Activated CD8-positive, alpha-beta memory T cell treated with anti-CD3 and anti-CD28 coated beads, Interleukin-2, amount 10 ng/mL, durations not matched to agents 7 days and 5 days (primary cell): Measurements from ENCODE around the gene SYCP1. TPM values are rescaled to one million over a fixed set of nuclear protein-coding genes. Genes with fewer than 3 reads are reported as not detected.
"Not testable (repeated sequence)": the region's sequence is repeated elsewhere in the genome, so short reads cannot be mapped to it uniquely, and the experiment has no call there.

Experiments used
- ATAC-seq: fragments of 150-1000 bp; cut with Tn5 transposase; one replicate; pipeline ENCODE4 v1.10.0; 2021; ENCODE audit warnings: moderate library complexity
- CTCF ChIA-PET: fragments of 350-600 bp; sonication (Branson Sonifier 250); formaldehyde crosslinking; loops from one replicate; lab custom pipeline; 2021; ENCODE audit warnings: antibody characterized with exemption; lab: Charles Lee
- DNase-seq: peaks from one replicate; pipeline ENCODE4 v3.0.0-alpha.2; 2020
- H3K27ac Mint-ChIP-seq: one replicate; pipeline ENCODE4 v1.8.0; 2021; ENCODE audit warnings: mild to moderate bottlenecking, mixed read lengths
- H3K27me3 Mint-ChIP-seq: one replicate; pipeline ENCODE4 v1.8.0; 2021; ENCODE audit warnings: mixed read lengths
- H3K36me3 Mint-ChIP-seq: one replicate; pipeline ENCODE4 v1.8.0; 2021; ENCODE audit warnings: mild to moderate bottlenecking, mixed read lengths
- H3K4me1 Mint-ChIP-seq: one replicate; pipeline ENCODE4 v1.8.0; 2021; ENCODE audit warnings: mixed read lengths
- H3K4me3 Mint-ChIP-seq: one replicate; pipeline ENCODE4 v1.8.0; 2021; ENCODE audit warnings: mild to moderate bottlenecking, moderate library complexity, mixed read lengths
- H3K9me3 Mint-ChIP-seq: one replicate; pipeline ENCODE4 v1.8.0; 2022; ENCODE audit warnings: low read depth, mixed read lengths
- total RNA-seq, 2 experiments: library from RNA; stranded (reverse); gene quantifications; one replicate each; pipeline ENCODE4 v1.2.3, GENCODE V29; 2021

SYCP1 gene
- total RNA-seq, 2 experiments from 2014 or later, result not detected

GRCh38 chr1:114892194-114892918, 37.7 kb downstream of the SYCP1 start:
- Mint-ChIP-seq H3K27ac (no peak overlapping the region), H3K4me3 (no peak overlapping the region), H3K4me1 (no peaks in the 10 kb centered on the region), H3K9me3 (no peaks in the 10 kb centered on the region), H3K27me3 (peaks cover 32% of the 10 kb centered on the region), H3K36me3 (no peaks in the 10 kb centered on the region)
- no peak for ATAC-seq
- CTCF ChIA-PET, result no interaction called here
- no peak for DNase-seq

DNA sequence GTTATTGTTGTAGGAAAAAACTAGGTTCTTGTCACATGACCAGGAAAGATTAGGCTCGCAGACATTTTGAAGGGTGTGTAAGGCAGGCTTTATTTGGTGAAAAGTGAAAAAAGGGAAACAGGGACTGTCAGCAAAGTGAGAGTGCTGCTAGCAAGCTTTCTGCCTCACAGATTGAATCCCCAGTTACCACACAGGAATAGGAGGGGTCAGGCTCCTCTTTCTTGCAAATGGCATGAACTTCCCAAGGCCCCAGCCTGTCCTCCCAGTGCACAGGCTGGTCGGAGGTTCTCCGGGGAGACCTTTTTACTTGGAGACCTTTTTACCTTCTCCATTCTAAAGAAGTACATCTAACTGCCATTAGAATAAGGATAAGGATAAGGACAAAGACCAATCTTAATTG, 42.1 kb downstream of the SYCP1 start:
- Mint-ChIP-seq H3K4me1 (no peaks in the 10 kb centered on the region), H3K27me3 (peaks cover 25% of the 10 kb centered on the region), H3K27ac (no peak overlapping the region), H3K4me3 (no peak overlapping the region), H3K9me3 (no peaks in the 10 kb centered on the region), H3K36me3 (no peaks in the 10 kb centered on the region)
- CTCF ChIA-PET, result no interaction called here
- ATAC-seq (no peak), DNase-seq (no peak)

GRCh38 chr1:114901814-114902213, 47.2 kb downstream of the SYCP1 start:
- no peaks in the 10 kb centered on the region for H3K36me3 Mint-ChIP-seq
- H3K4me1 Mint-ChIP-seq, result no peaks in the 10 kb centered on the region
- ATAC-seq (no peak), DNase-seq (no peak)
- H3K9me3 Mint-ChIP-seq, result no peaks in the 10 kb centered on the region
- H3K27me3 Mint-ChIP-seq, result peaks cover 12% of the 10 kb centered on the region
- H3K27ac Mint-ChIP-seq, result no peak overlapping the region
- H3K4me3 Mint-ChIP-seq, result no peak overlapping the region
- CTCF ChIA-PET, result no interaction called here

GRCh38 chr1:114902343-114902742, 47.7 kb downstream of the SYCP1 start:
- H3K9me3 Mint-ChIP-seq, result no peaks in the 10 kb centered on the region
- DNase-seq, result no peak
- ATAC-seq, result no peak
- no peak overlapping the region for H3K27ac Mint-ChIP-seq
- no peak overlapping the region for H3K4me3 Mint-ChIP-seq
- CTCF ChIA-PET, result no interaction called here
- no peaks in the 10 kb centered on the region for H3K36me3 Mint-ChIP-seq
- no peaks in the 10 kb centered on the region for H3K4me1 Mint-ChIP-seq
- H3K27me3 Mint-ChIP-seq, result peaks cover 12% of the 10 kb centered on the region

GRCh38 chr1:114903480-114903879, 48.8 kb downstream of the SYCP1 start:
- Mint-ChIP-seq H3K27ac (no peak overlapping the region), H3K36me3 (no peaks in the 10 kb centered on the region), H3K4me3 (no peak overlapping the region), H3K4me1 (no peaks in the 10 kb centered on the region), H3K27me3 (peaks cover 13% of the 10 kb centered on the region), H3K9me3 (no peaks in the 10 kb centered on the region)
- CTCF ChIA-PET, result no interaction called here
- no peak for ATAC-seq
- DNase-seq, result no peak

DNA sequence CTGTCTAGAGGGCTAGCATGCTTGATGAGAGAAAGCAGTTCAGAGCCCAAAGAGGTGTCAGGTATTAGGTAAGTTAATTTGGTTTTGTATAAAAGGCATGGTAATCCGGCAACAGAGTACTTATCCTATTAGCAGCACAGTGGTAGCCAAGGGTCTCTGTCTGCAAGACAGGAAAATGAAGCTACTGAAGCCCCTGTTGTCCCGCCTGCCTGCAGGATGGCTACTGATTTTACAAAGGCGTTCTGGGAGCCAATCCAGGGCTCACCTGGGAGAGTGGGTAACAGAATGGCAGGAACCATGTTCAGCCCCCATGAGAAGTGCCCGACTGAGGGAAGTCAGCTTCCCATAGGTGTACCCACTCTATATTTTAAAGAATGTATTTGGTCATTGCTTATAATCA, 61.1 kb downstream of the SYCP1 start:
- DNase-seq, ATAC-seq, H3K9me3 Mint-ChIP-seq, H3K4me1 Mint-ChIP-seq, H3K36me3 Mint-ChIP-seq, H3K4me3 Mint-ChIP-seq, CTCF ChIA-PET, H3K27ac Mint-ChIP-seq: not testable (repeated sequence)
- peaks cover 52% of the 10 kb centered on the region for H3K27me3 Mint-ChIP-seq

DNA sequence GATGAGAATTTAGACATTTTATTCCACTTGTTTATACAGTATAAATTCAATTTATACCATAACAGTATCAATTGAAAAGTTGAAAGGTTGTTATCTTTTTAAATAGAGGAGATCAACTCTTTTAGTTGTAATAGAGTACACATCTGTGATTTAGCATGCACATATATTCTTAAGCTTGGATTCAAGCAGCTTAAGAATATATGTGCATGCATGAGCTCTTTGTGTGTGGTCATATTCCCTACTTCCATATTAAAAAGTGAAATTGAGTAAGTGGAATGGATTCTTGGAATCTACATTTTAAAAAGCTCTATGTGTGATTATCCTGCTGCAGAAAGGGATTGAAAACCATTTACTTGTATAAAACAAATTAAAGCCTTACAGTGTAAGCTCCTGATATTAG, 71.9 kb downstream of the SYCP1 start:
- Mint-ChIP-seq H3K9me3 (peaks cover 3% of the 10 kb centered on the region), H3K36me3 (peaks cover 5% of the 10 kb centered on the region), H3K4me3 (no peak overlapping the region), H3K27me3 (peaks cover 32% of the 10 kb centered on the region), H3K4me1 (peaks cover 5% of the 10 kb centered on the region), H3K27ac (no peak overlapping the region)
- no peak for ATAC-seq
- no peak for DNase-seq
- CTCF ChIA-PET, result no interaction called here

DNA sequence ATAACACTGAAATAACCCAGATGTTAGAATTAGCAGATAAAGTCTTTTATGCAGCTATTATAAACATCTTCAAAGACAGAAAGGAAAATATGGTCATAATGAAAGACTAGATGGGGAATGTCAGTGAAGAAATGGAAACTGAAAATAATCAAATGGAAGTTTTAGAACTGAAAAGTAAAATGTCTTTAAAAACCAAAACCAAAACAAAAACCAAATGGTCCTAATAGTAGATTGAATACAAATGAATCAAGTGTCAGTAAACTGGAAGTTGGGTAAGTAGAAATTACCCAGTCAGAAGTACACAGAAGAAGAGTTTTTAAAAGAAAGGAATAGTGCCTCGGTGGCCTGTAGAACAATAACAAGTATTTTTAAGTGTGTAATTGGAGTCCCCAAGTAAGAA, 72.7 kb downstream of the SYCP1 start:
- ATAC-seq, result no peak
- CTCF ChIA-PET, result no interaction called here

DNA sequence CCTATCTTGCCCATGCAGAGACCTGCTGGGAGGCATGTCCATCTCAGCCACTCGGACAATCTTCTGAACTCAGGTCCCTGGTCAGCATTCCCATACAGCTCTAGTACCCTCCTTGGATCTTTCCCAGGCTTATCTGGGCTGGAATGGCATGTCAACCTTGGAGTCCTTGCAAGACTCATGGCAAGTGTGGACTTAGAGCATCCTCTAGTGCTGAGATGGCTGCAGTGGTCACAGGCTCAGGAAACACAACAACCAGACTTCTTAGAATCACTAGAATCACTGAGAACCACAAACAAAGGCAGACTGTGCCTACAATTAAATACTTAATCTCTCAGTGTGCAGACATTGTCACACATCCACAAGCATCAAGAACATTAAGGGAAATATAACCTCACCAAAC, 101.9 kb downstream of the SYCP1 start:
- no peak overlapping the region for H3K4me3 Mint-ChIP-seq
- ATAC-seq, result no peak
- H3K36me3 Mint-ChIP-seq, result no peaks in the 10 kb centered on the region
- CTCF ChIA-PET, result no interaction called here
- no peak for DNase-seq
- no peak overlapping the region for H3K27ac Mint-ChIP-seq
- no peaks in the 10 kb centered on the region for H3K9me3 Mint-ChIP-seq
- H3K27me3 Mint-ChIP-seq, result peaks cover 32% of the 10 kb centered on the region
- H3K4me1 Mint-ChIP-seq, result no peaks in the 10 kb centered on the region

More for the DNA sequence above, 72.7 kb downstream of the SYCP1 start:
- Mint-ChIP-seq H3K36me3 (peaks cover 5% of the 10 kb centered on the region), H3K4me1 (peaks cover 5% of the 10 kb centered on the region), H3K27ac (no peak overlapping the region), H3K9me3 (peaks cover 3% of the 10 kb centered on the region), H3K27me3 (peaks cover 28% of the 10 kb centered on the region), H3K4me3 (no peak overlapping the region)
- DNase-seq, result no peak

DNA sequence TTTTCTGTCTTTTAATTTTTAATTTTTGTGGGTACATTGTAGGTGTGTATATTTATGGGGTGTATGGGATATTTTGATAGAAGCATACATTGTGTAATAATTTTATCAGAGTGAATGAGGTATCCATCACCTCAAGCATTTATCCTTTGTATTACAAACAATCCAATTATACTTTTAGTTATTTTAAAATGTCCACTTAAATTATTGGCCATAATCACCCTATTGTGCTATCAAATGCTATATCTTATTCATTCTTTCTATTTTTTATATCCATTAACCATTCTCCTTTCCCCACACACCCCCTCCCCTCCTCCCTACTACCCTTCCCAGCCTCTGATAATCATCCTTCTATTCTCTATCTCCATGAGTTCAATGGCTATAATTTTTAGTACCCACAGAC, 104.8 kb downstream of the SYCP1 start:
- Mint-ChIP-seq H3K36me3 (no peaks in the 10 kb centered on the region), H3K27me3 (peaks cover 43% of the 10 kb centered on the region), H3K4me3 (no peak overlapping the region), H3K27ac (no peak overlapping the region), H3K4me1 (no peaks in the 10 kb centered on the region), H3K9me3 (no peaks in the 10 kb centered on the region)
- ATAC-seq, result no peak
- CTCF ChIA-PET, result no interaction called here
- no peak for DNase-seq

GRCh38 chr1:114976891-114977290, 122.2 kb downstream of the SYCP1 start:
- Mint-ChIP-seq H3K27me3 (peaks cover 38% of the 10 kb centered on the region), H3K27ac (no peak overlapping the region), H3K4me3 (no peak overlapping the region), H3K36me3 (no peaks in the 10 kb centered on the region), H3K9me3 (peaks cover 1% of the 10 kb centered on the region), H3K4me1 (no peaks in the 10 kb centered on the region)
- no peak for ATAC-seq
- DNase-seq, result no peak
- CTCF ChIA-PET, result interaction anchor here (1.1 to 2.8 kb wide), 3 partner anchors 76 to 136 kb away, joined by 3 to 19 read pairs (median 9); no protein-coding TSS in a partner anchor

GRCh38 chr1:114979278-114979891, 124.7 kb downstream of the SYCP1 start:
- CTCF ChIA-PET, result interaction anchor here (1.0 to 1.9 kb wide), 4 partner anchors 73 to 133 kb away, joined by 3 to 27 read pairs (median 6); no protein-coding TSS in a partner anchor
- DNase-seq, result peak; percentile 71
- Mint-ChIP-seq H3K4me3 (no peak overlapping the region), H3K27me3 (peaks cover 24% of the 10 kb centered on the region), H3K4me1 (no peaks in the 10 kb centered on the region), H3K27ac (no peak overlapping the region), H3K9me3 (peaks cover 9% of the 10 kb centered on the region), H3K36me3 (no peaks in the 10 kb centered on the region)
- no peak for ATAC-seq

- CTCF ChIA-PET, result interaction anchor here (1.5 kb wide), 1 partner anchor 131 kb away, joined by 3 read pairs; no protein-coding TSS in a partner anchor
- no peak for ATAC-seq
- no peak overlapping the region for H3K4me3 Mint-ChIP-seq
- H3K4me1 Mint-ChIP-seq, result no peaks in the 10 kb centered on the region
- DNase-seq, result no peak
- H3K27ac Mint-ChIP-seq, result no peak overlapping the region
- peaks cover 15% of the 10 kb centered on the region for H3K27me3 Mint-ChIP-seq
- H3K36me3 Mint-ChIP-seq, result no peaks in the 10 kb centered on the region
- peaks cover 12% of the 10 kb centered on the region for H3K9me3 Mint-ChIP-seq
Measured at GRCh38 chr1:114982251-114982650, 127.6 kb downstream of the SYCP1 start.

GRCh38 chr1:114986286-114986685, 131.6 kb downstream of the SYCP1 start:
- Mint-ChIP-seq H3K27ac (no peak overlapping the region), H3K4me1 (no peaks in the 10 kb centered on the region), H3K4me3 (no peak overlapping the region), H3K27me3 (peaks cover 9% of the 10 kb centered on the region), H3K36me3 (no peaks in the 10 kb centered on the region), H3K9me3 (peaks cover 16% of the 10 kb centered on the region)
- no peak for ATAC-seq
- CTCF ChIA-PET, result interaction anchor here (1.7 kb wide), 1 partner anchor 127 kb away, joined by 4 read pairs; no protein-coding TSS in a partner anchor
- no peak for DNase-seq
